Activated gamma-delta T cell (primary cell): ENCODE data around the gene ALKBH5.

Experiments
- DNase-seq: peaks from one replicate; lab custom pipeline; 2025; lab: John Stamatoyannopoulos, UW

Gene ALKBH5

DNA sequence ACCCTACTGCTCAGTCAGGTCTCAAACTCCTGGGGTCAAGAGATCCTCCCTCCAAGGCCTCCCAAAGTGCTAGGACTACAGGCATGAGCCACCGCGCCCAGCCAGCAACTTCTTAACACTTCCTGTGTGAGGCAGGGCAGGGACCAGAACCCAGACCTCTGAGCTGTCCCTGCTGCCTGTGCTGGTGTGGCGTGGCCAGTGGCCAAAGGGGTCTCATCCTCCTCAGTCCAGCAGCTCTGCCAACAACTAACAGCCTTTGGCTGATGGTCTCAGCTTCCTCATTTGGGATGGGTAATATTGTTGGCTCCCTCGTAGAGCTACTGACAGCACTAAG, 40.4 kb downstream of the ALKBH5 start:
- DNase-seq = no peak

DNA sequence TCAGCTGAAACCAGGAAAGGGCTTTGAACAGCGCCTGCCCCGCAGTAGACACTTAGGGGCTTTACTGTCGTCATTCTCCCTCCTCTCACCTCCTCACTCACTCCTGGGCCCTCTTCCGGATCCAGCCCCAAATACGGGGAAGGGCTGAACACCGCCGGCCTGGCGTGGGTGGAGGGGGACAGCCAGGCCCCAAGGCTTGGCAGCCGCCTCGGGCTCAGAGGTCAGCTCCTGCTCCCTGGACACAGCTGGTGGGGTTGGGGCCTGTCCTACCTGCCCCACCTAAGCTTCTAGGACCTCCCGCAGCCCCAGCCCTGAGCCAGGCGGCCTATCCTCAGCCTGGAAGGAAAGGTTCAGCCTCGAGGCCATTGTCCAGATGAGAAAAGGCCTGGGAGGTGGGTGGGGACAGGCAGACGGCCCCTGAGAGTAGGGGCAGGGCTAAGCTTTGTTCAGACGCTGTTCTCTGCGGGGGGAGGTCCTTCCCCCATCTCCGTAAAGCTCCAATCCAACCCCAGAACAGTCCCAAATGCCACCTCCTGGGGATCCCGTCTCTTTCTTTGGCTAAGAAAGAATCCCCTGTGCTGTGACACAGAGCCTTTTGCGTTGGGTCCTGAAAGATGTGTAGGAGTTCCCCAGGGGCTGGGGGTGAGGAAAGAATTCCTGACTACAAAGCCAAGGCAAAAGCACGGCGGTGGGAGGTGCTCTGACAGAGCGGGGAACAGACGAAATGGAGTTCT, 40.9 kb downstream of the ALKBH5 start:
- DNase-seq = no peak

DNA sequence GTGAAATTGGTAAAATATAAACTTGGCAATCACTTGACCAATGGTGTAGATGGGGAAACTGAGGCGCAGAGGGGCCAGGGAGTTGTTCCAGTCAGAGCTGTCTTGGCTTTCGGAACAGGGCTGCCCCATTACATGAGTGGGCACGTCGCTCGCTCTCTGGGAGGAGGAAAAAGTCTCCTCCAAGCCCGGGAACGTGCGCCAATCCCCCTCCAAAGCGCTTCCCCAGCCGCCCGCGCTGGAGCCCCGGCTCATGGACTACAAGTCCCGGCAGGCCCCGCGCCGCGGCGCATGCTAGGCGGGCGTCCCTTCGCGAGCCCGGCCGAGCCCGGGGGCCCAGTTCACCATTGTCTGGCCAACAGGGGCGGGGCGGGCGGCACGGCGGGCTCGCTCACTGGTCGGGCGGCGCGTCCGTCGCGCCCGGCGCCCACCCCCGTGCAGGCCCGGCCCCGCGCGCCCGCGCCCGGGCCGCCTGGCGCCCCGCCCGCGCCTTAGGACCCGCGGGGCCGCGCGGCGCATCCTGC, 41.6 kb downstream of the ALKBH5 start, which contains the start of gene LLGL1:
TSS of gene LLGL1 (plus strand) at position 515 of the 521 bp plus-strand sequence. CDS start 48 bp downstream, outside the sequence.
- peak; percentile 97 for DNase-seq

DNA sequence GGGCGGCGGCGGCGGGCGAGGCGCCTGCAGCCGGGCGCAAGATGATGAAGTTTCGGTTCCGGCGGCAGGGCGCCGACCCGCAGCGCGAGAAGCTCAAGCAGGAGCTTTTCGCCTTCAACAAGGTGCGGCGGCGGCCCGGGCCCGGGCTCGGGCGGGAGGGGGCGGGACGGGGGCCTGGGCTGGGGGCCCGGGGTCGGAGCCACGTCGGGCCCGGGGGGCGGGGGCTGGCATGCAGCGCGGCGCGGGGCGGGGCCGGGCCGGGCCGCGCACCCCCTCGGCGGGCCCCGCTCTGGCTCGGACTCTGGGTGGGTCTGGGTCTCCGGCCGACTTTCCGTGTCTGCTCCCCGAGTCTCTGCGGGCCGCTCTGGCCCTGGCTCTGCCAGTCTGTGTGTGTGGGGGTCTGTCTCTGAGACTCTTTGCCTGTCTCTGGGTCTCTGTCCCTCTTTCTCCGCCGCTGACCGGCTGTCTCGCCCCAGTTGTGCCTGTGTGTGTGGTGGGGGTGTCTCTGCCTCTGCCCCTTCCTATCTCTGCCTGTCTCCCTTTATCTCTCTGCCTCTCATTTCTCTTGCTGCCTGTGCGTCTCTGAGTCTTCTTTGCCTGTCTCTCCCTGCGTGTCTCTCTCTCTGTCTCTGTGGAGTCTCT, 42.1 kb downstream of the ALKBH5 start:
- DNase-seq = no peak

DNA sequence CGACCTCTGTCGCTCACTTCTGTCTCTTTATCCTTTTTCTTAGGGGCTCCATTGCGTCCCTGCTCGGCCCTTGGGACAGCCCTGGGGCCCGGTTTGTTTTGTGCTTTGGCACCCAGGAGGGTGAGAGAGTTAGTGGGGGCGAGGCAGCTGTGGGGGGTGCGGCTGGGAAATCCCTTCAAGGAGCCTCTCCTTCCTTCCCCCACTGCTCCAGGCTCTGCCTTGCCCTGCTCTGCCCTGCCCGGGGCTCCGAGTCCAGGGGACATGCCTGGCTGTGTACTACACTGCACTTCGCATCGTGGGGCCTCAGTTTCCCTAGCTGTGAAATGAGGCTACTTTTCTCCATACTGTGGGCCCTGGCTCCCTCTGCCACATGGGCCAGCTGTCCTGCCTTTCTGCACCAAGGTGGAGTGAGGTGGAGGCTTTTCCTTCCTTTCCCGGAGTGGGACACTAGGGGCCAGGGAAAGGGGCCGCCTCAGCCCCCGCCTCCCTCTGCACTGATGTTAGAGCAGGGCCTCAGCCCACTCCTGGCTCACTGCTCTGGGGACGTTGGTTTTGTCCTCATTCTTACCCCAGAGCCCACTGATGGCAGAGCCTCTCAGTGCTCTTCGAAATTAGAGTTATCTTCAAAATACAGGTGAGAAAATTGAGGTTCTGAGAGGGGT, 42.8 kb downstream of the ALKBH5 start:
- no peak for DNase-seq

DNA sequence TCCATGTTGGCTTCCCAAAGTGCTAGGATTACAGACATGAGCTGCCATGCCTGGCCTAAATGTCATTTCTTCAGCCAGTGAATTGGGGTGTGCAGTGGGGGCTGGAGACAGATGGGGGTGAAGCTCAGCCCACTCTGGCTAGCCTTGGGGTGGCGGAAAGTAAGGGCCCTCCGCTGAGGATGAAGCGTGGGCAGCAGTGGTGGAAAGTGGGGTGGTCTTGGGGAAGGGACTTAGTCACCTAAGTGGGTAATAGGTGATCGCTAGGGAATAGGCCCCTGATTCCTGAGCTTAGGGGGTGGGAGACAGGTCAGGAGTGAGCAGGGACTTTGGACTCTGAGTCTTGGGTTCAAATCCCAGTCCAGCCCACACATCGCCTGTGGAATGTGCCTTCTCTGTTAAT, 44.0 kb downstream of the ALKBH5 start:
- no peak for DNase-seq

DNA sequence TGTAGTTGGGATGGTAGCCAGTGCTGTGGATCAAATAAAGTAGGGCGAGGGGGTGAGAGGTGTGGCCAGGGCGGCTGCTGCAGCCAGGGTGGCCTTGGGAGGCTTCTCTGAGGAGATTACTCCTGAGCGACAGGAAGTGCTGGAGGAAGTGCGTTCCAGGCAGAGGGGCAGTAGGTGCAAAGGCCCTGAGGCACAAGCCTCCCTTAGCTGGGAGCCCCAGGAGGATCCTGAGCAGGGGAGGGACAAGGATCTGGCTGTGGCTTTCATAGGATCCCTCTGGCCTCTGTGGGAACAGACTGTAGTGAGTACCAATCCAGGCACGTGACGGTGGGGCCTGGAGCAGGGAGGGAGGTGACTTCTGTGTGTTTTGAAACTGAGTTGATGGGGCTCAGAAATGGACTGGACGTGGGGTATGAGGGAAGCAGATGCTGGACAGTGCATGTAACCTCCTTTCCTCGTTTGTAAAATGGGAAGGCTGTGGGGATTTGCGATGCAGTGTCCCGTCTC, 44.6 kb downstream of the ALKBH5 start:
- no peak for DNase-seq

DNA sequence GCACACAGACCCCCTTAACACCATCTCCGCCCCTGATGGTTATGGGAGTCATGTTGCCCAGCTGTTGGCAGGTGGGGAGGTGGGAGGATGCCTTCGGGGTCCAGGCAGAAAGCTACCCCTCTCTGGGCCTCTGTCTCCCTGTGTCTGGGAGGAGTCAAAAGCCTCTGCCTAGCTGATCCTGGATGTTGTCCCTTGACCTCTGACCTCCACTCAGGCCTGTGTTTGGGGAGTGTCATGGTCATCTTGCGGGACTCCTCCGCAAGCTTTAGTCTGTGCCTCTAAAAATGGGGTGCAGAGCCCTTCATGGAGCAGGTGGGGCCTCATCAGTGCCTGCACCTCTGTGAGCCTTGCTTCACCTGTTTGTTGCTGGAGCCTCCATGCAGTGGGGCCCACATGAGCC, 45.6 kb downstream of the ALKBH5 start:
- no peak for DNase-seq

DNA sequence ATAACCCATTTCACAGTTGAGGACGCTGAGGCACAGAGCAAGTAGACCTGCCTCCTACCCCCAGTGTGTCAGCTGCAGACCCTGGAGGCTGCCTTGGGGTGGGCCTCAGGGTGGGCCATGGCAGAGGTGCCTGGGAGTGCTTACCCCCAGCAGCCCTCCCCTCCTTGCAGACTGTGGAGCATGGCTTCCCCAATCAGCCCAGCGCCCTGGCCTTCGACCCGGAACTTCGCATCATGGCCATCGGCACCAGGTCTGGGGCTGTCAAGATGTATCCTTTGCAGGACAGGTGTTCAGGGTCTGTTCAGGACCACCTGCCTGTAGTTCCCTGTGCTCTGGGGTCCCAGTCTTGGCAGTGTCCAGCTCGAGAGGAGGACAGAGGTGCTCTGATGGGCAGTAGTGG, 46.1 kb downstream of the ALKBH5 start:
- no peak for DNase-seq

DNA sequence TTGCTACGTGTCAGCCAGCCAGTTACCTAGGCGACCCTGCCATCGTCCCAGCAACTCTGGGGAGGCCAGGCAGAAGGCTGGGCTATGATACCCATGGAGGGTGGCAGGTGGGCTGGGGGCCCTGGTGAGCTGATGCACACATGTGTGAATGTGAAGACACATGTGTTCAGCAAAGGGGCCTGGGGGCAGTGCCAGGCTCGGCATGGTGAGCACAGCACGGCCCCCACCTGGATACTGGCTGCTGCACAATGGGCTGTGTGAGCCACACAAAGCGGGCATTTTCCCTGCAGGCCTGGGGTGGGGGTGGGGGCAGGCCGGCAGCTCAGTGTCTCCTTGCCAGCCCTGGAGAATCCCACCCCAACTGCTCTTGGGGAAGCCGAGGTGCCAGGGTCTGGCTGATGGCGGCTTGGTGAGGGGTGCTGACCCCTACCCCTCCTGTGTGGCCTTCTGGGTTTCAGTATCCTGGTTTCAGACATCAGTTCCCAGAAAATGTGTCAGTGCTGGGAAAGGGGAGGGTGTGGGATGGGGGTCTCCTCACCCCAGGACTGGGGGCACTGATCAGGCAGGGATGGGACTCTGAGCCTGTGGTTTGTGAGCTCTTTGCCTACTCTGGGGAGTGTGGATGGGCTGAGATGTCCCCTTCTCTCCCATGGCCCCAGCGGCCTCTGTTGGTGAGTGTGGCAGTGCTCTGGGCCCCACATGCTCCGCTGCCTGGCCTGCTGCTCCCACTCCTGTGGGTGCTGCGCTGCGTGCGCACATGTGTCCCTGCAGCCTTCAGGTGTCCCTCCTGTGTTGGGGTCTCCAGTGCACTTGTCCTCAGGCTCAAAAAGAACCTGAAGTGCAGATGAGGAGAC, 46.9 kb downstream of the ALKBH5 start:
- DNase-seq = no peak

DNA sequence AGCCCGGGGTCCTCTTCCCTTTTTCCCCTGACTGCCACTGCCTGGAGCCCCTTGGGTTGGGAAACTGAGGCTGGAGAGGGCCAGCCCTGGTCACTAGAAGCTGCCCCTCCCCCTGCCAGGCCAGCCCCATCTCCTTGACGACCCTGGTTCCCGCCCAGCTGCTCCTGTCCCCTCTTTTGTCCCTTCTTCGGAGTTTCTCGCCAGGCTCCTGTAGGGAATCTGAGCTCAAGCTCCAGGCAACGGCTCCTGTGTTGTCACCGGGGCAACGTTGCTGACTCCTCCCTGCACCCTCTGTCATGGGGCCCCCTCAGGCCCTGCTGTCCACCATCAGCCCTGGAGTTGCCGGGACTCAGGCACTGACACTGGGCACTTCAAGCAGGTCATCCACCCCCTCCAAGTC, 47.5 kb downstream of the ALKBH5 start:
- DNase-seq = no peak

DNA sequence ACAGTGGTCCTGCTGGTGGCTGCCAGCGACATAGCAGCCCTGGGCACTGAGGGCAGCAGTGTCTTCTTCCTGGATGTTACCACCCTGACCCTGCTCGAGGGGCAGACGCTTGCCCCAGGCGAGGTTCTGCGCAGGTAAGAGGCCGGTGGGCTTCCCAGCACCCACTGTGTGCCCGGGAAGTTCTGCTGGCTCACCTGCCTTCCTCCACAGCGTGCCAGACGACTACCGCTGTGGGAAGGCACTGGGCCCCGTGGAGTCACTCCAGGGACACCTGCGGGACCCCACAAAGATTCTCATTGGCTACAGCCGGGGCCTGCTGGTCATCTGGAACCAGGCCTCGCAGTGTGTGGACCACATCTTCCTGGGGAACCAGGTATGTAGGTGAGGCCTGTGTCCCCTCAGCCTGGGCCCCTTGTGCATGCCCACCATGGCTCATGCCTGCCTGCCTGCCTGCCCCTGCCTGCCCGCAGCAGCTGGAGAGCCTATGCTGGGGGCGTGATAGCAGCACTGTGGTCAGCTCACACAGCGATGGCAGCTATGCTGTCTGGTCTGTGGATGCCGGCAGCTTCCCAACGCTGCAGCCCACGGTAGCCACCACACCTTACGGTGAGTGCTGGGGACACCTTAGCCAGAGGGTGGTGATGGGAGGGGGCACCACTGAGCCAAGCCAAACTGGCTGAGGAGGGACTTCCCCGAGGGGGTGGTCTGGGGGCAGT, 50.3 kb downstream of the ALKBH5 start:
- no peak for DNase-seq

DNA sequence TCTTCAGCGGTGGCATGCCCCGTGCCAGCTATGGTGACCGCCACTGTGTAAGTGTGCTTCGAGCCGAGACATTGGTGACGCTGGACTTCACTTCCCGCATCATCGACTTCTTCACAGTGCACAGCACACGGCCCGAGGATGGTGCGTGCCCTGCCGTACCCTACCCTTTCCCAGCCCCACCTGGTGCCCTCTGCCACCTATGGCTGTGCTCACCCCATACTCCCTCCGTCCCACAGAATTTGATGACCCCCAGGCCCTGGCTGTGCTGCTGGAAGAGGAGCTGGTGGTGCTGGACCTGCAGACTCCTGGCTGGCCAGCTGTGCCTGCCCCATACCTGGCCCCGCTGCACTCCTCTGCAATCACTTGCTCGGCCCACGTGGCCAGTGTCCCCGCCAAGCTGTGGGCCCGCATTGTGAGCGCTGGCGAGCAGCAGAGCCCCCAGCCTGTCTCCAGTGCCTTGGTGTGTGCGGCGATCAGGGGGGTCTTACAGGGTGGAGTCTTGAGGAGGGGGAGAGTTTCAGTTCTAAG, 51.3 kb downstream of the ALKBH5 start:
- DNase-seq = no peak

DNA sequence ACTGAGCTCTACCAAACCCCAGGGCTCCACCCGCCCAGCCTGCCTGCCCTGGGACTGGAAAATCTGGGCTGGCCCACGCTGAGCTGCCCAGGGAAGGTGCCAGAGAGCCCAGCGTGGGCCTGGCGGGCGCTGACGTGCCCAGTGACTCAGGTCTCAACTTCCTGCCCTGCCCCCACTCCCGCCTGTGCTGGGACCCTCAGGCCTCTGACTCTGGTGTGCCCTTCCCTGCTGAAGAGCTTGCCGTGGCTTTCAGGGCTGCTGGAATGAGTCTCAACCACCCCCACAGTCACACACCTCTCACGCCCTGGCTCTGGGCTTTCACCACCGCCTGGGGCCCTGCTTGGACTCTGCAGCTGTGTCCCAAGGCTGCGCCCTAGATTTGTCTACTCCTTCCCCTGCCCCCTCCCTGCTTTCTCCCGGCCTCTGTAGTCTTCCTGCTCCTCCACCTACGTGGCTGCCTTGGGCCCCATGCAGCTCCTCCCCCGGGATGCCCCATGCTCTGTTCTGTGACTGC, 52.2 kb downstream of the ALKBH5 start:
- DNase-seq = no peak

DNA sequence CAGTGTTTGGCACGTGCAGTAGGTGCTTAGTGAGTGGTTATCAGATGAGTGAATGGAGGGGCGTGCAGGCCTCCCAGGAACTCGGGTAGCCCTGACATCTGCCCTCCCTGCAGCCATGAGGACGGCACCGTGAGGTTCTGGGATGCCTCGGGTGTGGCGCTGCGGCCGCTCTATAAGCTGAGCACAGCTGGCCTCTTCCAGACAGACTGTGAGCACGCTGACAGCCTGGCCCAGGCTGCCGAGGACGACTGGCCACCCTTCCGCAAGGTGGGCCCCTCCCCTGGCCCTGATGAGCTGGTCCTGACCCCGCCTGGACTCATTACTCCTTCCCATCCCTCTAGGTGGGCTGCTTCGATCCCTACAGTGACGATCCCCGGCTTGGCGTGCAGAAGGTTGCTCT, 52.9 kb downstream of the ALKBH5 start:
- DNase-seq = no peak

DNA sequence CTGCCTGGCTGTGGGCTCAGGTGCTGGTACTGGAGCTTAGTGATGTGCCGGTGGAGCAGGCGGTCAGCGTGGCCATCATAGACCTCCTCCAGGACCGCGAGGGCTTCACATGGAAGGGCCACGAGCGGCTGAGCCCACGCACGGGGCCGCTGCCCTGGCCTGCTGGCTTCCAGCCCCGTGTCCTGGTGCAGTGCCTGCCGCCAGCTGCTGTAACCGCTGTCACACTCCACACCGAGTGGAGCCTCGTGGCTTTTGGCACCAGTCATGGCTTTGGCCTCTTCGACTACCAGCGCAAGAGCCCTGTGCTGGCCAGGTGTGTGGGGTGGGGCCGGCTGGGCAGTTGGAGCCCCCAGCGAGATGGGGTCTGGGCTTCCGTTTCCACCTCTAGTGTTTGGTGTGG, 53.8 kb downstream of the ALKBH5 start:
- no peak for DNase-seq

DNA sequence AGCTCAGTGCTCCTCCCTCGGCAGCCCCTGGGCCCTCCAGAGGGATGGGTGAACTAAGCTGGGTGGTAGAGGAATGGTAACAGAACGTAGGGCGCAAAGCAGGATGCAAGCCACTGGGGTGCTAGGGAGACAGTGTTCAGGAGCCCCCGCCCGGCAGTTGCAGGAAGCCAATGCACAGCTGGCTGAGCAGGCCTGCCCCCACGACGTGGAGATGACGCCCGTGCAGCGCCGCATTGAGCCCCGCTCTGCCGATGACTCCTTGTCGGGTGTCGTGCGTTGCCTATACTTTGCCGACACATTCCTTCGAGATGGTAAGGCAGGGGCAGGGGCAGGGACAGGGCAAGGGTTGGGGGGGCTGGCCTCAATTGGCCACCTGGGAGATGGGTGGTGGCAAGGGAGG, 54.7 kb downstream of the ALKBH5 start:
- DNase-seq = no peak

DNA sequence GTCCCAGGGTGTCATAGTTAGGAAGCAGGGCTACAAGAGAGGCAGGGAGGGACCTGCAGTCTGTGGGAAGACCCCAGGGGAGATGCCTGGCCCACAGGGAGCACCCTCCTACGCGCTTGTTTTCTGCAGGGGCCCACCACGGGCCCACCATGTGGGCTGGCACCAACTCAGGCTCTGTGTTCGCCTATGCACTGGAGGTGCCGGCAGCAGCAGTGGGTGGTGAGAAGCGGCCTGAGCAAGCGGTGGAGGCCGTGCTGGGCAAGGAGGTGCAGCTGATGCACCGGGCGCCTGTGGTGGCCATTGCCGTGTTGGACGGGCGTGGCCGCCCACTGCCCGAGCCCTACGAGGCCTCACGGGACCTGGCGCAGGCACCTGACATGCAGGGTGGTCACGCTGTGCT, 56.8 kb downstream of the ALKBH5 start:
- no peak for DNase-seq

DNA sequence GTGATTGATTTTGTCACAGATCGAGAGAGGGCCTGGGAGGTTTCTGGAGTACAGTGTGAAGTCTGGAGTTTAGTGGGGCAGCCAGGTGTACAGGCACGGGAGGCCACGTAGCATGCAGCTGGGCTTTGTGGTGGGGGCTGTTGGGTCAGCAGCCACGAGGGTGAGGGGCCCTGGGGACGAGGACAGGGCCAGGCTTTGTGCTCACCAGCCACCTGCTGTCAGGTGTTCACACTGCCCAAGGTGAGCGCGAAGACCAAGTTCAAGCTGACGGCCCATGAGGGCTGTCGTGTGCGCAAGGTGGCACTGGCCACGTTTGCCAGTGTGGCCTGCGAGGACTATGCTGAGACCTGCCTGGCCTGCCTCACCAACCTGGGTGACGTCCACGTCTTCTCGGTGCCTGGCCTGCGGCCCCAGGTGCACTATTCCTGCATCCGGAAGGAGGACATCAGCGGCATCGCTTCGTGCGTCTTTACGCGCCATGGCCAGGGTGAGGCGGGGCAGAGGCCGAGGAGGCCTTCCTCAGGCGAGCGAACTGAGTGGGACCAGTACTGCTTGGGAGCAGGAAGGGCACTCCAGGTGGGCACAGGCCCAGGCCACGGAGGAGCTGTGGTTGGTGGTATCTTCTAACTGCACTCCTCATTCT, 57.7 kb downstream of the ALKBH5 start:
- no peak for DNase-seq

DNA sequence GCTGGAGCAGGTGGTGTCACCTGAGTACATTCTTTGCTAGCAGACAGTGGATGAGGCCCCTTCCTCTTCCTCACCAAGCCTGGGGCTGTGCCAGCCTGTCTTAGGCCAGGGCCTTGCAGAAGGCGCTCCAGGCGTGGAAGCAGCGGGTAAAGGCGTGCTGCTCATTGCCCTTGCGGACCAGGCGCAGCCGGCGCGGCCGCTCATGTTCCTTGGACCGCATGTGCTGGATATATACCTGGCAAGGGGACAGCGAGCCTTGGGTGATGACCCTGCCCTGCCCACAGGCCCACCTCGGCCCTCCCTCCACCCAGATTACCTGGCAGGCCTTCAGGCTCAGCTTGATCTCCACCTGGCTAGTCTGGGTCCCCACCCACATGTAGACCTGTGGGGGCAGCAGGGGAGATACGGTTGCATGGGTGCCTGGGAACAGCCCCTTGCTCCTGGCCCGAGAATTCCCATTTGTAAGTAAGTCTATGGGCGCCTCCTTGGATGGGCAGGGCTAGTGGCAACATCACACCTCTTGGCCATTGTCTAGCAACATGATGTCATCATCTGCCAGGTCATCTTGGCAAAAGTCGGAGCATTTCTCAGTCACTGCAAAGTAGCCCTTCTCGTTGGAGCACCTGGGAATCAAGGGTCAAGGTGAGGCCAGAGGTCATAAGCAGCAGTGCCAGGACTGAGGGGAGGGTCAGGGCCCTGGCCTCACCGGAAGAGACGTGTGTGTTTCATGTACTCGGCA, 61.6 kb downstream of the ALKBH5 start:
- no peak for DNase-seq
